DOHH2 (cell line): ENCODE results near the gene PLPPR1.

Experiments used
- CTCF ChIP-seq: fragments of 200-600 bp; sonication (generic); IDR thresholded peaks from one replicate; pipeline ENCODE4 v1.5.1; 2014; ENCODE audit warnings: antibody characterized with exemption, mild to moderate bottlenecking, low read depth, low read length; ENCODE audit not compliant: poor library complexity, severe bottlenecking
- EZH2phosphoT487 ChIP-seq: fragments of 200-600 bp; sonication (generic); IDR thresholded peaks from 2 replicates; pipeline ENCODE4 v1.6.1; 2017; ENCODE audit warnings: borderline replicate concordance, mild to moderate bottlenecking, antibody characterized with exemption, low read length, moderate library complexity, mixed read lengths

GRCh38 chr9:101028346-101029314 is at the start of gene PLPPR1:
- TF ChIP-seq CTCF (no peak), EZH2phosphoT487 (no peak)
